PFSK-1 (cell line): ENCODE results near the gene ZNF180.

ENCODE experiments used
- POLR2AphosphoS5 ChIP-seq: IDR thresholded peaks from 2 replicates; pipeline ENCODE4 v1.6.1; 2012; ENCODE audit warnings: low read depth, mild to moderate bottlenecking, control low read depth, low read length, moderate library complexity
- REST ChIP-seq, 2 experiments: IDR thresholded peaks; 2 replicates each; pipeline versions ENCODE4 v1.6.1 to v1.8.0; 2011 to 2012; ENCODE audit warnings: low read depth in 2 of 2, low read length in 2 of 2, control low read depth in 1 of 2, inconsistent platforms in 1 of 2, mild to moderate bottlenecking in 1 of 2, moderate library complexity in 1 of 2; ENCODE audit not compliant: insufficient read depth in 1 of 2
- SIN3A ChIP-seq: IDR thresholded peaks from 2 replicates; pipeline ENCODE4 v1.6.1; 2012; ENCODE audit warnings: mild to moderate bottlenecking, low read length, moderate library complexity, borderline replicate concordance; ENCODE audit not compliant: insufficient read depth

GRCh38 chr19:44498988-44499387 is 1.3 kb downstream of the ZNF180 start:
- TF ChIP-seq POLR2AphosphoS5: no peak
- no peak for TF ChIP-seq SIN3A
- TF ChIP-seq REST (IDR thresholded peaks at IDR 0.05; ENCODE audit: insufficient read depth in 1 of 2, low read depth in 2 of 2, low read length in 2 of 2): no peak
